Uterus (tissue), 4 donors: Measurements from ENCODE around the gene PPL. TPM values are rescaled to one million over a fixed set of nuclear protein-coding genes. Genes with fewer than 3 reads are reported as not detected.

Source experiments
- DNase-seq, 2 donors: peaks; one replicate each; pipeline ENCODE4 v3.0.0-alpha.2; 2019 to 2020
- H3K27ac ChIP-seq, 2 donors: fragments of 200-600 bp; sonication (generic); 1 replicate in 1 of 2; 2 replicates in 1 of 2; pipeline ENCODE4 v1.5.1; 2016 to 2018
- H3K27me3 ChIP-seq, 2 donors: fragments of 200-600 bp; sonication (generic); one replicate each; pipeline ENCODE4 v1.5.1; 2018 to 2019; ENCODE audit warnings: control low read depth in 1 of 2
- H3K36me3 ChIP-seq, 2 donors: fragments of 200-600 bp; sonication (generic); one replicate each; pipeline ENCODE4 v1.5.1; 2019; ENCODE audit warnings: control low read depth in 1 of 2
- H3K4me1 ChIP-seq, 2 donors: fragments of 200-600 bp; sonication (generic); one replicate each; pipeline ENCODE4 v1.5.1; 2018 to 2019; ENCODE audit warnings: control low read depth in 1 of 2
- H3K4me3 ChIP-seq, 2 donors: fragments of 200-600 bp; sonication (generic); 1 replicate in 1 of 2; 2 replicates in 1 of 2; pipeline ENCODE4 v1.5.1; 2018 to 2019; ENCODE audit warnings: mild to moderate bottlenecking in 1 of 2
- H3K9me3 ChIP-seq, 2 donors: fragments of 200-600 bp; sonication (generic); one replicate each; pipeline ENCODE4 v1.5.1; 2019; ENCODE audit warnings: control low read depth in 1 of 2
- CTCF ChIP-seq, 4 experiments: fragments of 200-600 bp in 2 of 4; fragments of 450-650 bp in 2 of 4; sonication (generic) in 2 of 4; IDR thresholded peaks; one replicate each; pipeline ENCODE4 v1.5.1; 2016 to 2019; ENCODE audit warnings: antibody characterized with exemption in 4 of 4, mild to moderate bottlenecking in 2 of 4, moderate library complexity in 1 of 4
- POLR2A ChIP-seq, 2 donors: fragments of 450-650 bp; IDR thresholded peaks; one replicate each; pipeline ENCODE4 v1.6.1; 2016; ENCODE audit warnings: antibody characterized with exemption in 2 of 2, mild to moderate bottlenecking in 1 of 2, moderate library complexity in 1 of 2
- intact Hi-C: fragments of 100-400 bp; cut with DNase I; formaldehyde crosslinking; loops from one replicate; pipeline ENCODE4 v1.15.1; 2023; ENCODE audit warnings: low total_unique reads
- total RNA-seq, 4 donors: library from RNA; depleted of rRNA in 3 of 4; stranded (reverse); fragments of >200 nt in 3 of 4; gene quantifications; one replicate each; pipeline versions ENCODE4 v1.1.0 to v1.2.4, GENCODE V29; 2014 to 2023
- donor health status: DM: yes; HTN: yes; CAD: no.

The PPL gene
- total RNA-seq, 4 donors from 2014 or later = 8.7 to 39.6 (median 15.2) TPM

DNA sequence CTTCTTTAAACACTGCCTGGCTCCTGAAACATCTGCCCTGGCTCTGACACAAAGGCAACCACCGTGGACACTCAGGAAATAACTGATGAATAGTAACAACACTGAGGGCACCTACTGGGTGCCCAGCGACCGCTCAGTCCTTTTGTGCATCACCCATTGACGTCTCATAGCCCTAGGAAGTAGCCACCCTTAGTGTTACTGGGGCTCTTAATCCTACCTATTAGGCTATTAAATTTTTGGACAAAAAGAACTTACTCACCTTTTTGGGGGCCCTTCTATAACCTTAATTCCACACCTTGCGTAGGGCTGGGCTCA, 11.7 kb downstream of the PPL start:
- Histone ChIP-seq H3K4me3 (no peak overlapping the region), H3K4me1 (no peaks in the 10 kb centered on the region), H3K36me3 (no peaks in the 10 kb centered on the region), H3K27me3 (no peaks in the 10 kb centered on the region), H3K27ac (no peak overlapping the region), H3K9me3 (no peaks in the 10 kb centered on the region)
- intact Hi-C loops = no loop called here
- TF ChIP-seq CTCF (IDR thresholded peaks at IDR 0.05) (no peak), POLR2A (IDR thresholded peaks at IDR 0.05) (no peak)
- DNase-seq = no peak

DNA sequence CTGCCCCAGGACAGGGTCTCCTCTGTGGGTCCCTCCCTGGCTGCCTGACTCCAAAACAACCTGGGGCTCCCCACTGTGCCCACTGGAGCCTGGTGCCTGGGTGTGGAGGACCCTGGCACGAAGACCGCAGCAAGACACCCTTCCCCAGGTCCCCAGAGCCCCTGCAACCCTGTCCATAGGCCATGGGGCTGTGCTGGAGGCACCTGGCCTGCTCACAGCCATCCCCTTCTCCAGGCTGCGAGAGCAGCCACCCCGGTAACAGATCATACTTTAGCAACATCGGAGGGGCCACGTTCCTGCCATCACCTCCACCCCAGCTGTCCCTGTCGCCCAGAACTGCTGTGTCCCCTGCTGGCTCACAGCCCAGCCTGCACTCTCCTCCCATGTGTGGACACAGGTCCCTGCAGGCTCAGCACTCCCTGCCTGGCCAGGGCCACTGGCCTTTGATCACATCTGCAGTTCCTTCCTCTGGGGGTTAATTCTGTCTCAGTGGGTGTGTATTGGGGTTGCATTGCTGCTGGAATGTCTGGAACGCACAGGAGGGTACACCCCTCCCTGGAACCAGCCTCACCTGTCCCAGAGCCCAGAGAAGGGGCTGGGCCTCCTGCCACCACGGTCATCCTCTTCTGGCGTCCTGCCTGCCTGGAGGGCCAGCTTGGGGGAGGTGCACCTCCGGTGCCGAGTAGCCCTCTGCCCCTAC, 12.2 kb downstream of the PPL start:
- TF ChIP-seq POLR2A (IDR thresholded peaks at IDR 0.05) (no peak), CTCF (IDR thresholded peaks at IDR 0.05) (no peak)
- Histone ChIP-seq H3K27ac (no peak overlapping the region), H3K9me3 (no peaks in the 10 kb centered on the region), H3K27me3 (no peaks in the 10 kb centered on the region), H3K4me3 (no peak overlapping the region), H3K36me3 (no peaks in the 10 kb centered on the region), H3K4me1 (no peaks in the 10 kb centered on the region)
- DNase-seq = no peak
- intact Hi-C loops = no loop called here

DNA sequence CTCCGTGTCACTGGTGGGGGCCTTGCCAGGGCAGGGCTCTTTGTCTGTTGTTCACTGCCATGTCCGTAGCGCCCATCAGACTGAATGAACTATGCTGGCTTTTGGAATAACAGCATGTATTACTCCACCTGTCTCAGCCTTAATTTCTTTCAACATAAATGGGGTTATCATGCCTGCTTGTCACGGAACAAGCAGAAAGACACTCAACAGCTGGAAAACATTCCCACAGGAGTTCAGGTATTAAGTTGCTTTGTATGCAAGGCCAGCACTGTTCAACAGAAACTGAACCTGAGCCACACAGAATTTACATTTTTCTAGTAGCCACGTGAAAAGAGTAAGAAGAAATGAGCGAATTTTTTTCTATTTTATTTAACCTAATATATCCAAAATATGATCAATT, 13.1 kb downstream of the PPL start:
- H3K36me3 ChIP-seq = no peaks in the 10 kb centered on the region
- intact Hi-C loops = no loop called here
- no peak for TF ChIP-seq CTCF (IDR thresholded peaks at IDR 0.05)
- no peak for TF ChIP-seq POLR2A (IDR thresholded peaks at IDR 0.05)
- no peak for DNase-seq
- H3K4me1 ChIP-seq = no peaks in the 10 kb centered on the region
- no peak overlapping the region for H3K4me3 ChIP-seq
- no peaks in the 10 kb centered on the region for H3K9me3 ChIP-seq
- H3K27me3 ChIP-seq = no peaks in the 10 kb centered on the region
- no peak overlapping the region for H3K27ac ChIP-seq

DNA sequence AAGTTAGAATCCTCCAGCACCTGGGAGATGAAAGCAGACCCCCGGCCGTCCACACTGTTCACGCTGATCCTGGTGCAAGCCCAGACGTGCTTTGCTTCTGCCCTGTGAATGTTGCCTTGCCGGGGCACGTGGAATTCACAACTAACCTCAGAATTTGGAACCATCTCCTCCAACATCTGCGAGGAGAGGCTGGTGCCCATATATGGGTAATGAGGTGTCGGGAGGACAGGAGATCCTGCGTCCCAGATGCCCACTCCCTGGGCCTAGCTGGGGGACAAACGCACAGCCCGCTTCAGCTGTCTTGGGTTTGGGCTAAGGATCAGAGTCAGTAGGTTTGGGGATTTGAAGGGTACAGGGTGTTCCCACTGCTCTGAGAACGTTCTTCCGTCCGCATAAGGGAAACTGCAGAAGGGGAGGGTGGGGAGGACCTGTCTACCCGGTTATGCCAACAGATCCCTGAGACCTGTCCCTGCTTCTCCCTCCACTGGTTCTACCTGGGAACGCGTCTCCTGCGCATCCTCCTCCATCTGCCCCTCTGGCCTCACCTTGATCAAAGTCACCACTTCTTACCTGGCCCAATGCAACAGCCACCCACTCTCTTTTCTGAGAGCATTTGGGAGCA, 14.1 kb downstream of the PPL start:
- no peaks in the 10 kb centered on the region for H3K9me3 ChIP-seq
- no peak overlapping the region for H3K27ac ChIP-seq
- no peak for DNase-seq
- TF ChIP-seq POLR2A (IDR thresholded peaks at IDR 0.05) (no peak), CTCF (IDR thresholded peaks at IDR 0.05) (no peak)
- H3K36me3 ChIP-seq = no peaks in the 10 kb centered on the region
- no peak overlapping the region for H3K4me3 ChIP-seq
- no peaks in the 10 kb centered on the region for H3K4me1 ChIP-seq
- intact Hi-C loops = no loop called here
- H3K27me3 ChIP-seq = no peaks in the 10 kb centered on the region

GRCh38 chr16:4920826-4921225, 16.1 kb downstream of the PPL start:
- TF ChIP-seq POLR2A (IDR thresholded peaks at IDR 0.05) (no peak), CTCF (IDR thresholded peaks at IDR 0.05) (no peak)
- Histone ChIP-seq H3K27ac (no peak overlapping the region), H3K27me3 (no peaks in the 10 kb centered on the region), H3K9me3 (no peaks in the 10 kb centered on the region), H3K4me1 (no peaks in the 10 kb centered on the region), H3K4me3 (no peak overlapping the region), H3K36me3 (no peaks in the 10 kb centered on the region)
- intact Hi-C loops = no loop called here
- DNase-seq = no peak
